Measurements from ENCODE around the gene PSME3IP1. TPM values are rescaled to one million over a fixed set of nuclear protein-coding genes. Genes with fewer than 3 reads are reported as not detected.

The PSME3IP1 gene
- total and polyA plus RNA-seq, 4 donors, result 34.9 to 90.8 (median 72.7) TPM

DNA sequence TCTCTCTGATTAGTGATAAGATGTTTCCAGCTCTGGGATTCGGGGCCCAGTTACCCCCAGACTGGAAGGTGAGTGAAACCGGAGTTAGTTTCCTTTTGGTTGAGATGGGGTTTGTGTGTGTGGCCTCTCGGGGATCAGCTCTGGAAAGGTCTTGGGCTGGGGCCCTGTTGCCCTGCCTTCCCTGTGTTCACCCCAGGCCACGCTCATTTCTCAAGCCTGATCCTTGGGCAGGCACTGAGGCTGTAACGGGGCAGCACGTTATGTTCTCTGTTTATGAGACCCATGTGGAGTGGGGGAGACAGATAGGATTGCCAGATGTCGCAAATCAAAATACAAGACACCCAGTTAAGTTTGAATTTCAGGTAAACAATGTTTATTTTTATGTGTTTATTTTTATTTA is 58.0 kb downstream of the PSME3IP1 start:
- Histone ChIP-seq H3K9me3 (ENCODE audit: control insufficient read depth, low read length) (no peaks in the 10 kb centered on the region), H3K27ac (ENCODE audit: low read depth in 1 of 2, low read length in 2 of 2) (no peak overlapping the region), H3K36me3 (ENCODE audit: control insufficient read depth in 1 of 2, insufficient read depth in 2 of 2, low read length in 1 of 2) (no peaks in the 10 kb centered on the region), H3K4me3 (ENCODE audit: low read length in 2 of 2) (no peak overlapping the region), H3K27me3 (ENCODE audit: control insufficient read depth in 1 of 2, insufficient read depth in 2 of 2, low read length in 1 of 2) (no peaks in the 10 kb centered on the region), H3K4me1 (ENCODE audit: control insufficient read depth in 1 of 2, insufficient read depth in 2 of 2, low read length in 2 of 2) (no peaks in the 10 kb centered on the region)
- ATAC-seq (ENCODE audit: low FRiP score), result no peak
- 97 to 98% methylated on average over 7 of the region's 7 CpGs for WGBS, 2 donors
- no peak for DNase-seq
- intact Hi-C loops (cut with DNase I), result no loop called here

DNA sequence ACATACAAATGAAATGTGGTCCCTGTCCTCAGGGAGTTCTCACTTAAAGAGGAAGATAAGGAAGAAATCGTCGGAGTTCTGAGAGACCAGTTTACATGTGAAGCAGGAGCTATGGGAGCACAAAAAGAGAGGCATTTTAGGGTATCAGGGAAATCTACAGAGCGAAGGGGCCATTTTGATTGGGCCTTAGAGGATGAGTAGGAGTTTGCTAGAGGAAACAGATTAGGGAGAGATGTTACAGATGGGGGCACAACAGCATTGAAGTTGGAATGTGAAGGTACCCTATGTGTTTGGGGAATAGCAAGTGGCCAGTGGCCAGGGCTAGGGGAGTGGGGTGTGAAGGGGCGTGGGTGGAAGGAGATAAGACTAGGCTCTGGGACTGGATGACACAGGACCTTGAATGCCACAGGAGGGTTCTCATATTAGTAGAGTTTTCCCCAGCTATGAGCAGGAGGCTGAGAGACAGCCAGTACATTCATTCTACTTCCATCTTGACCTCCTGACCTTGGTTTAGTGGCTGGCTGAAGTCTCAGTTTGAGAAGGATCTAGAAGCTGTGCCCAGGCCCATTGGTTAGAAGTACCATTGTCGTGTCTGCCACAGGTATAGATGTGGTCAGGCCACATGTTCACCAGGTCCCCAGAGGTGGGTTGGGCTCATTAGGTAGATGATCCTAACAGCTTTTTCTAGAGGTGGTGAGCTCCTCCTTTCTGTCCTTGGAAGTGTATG is 58.6 kb downstream of the PSME3IP1 start:
- Histone ChIP-seq H3K27ac (ENCODE audit: low read depth in 1 of 2, low read length in 2 of 2) (no peak overlapping the region), H3K36me3 (ENCODE audit: control insufficient read depth in 1 of 2, insufficient read depth in 2 of 2, low read length in 1 of 2) (no peaks in the 10 kb centered on the region), H3K4me1 (ENCODE audit: control insufficient read depth in 1 of 2, insufficient read depth in 2 of 2, low read length in 2 of 2) (no peaks in the 10 kb centered on the region), H3K9me3 (ENCODE audit: control insufficient read depth, low read length) (no peaks in the 10 kb centered on the region), H3K27me3 (ENCODE audit: control insufficient read depth in 1 of 2, insufficient read depth in 2 of 2, low read length in 1 of 2) (no peaks in the 10 kb centered on the region), H3K4me3 (ENCODE audit: low read length in 2 of 2) (no peak overlapping the region)
- intact Hi-C loops (cut with DNase I), result no loop called here
- no peak for DNase-seq
- no peak for ATAC-seq (ENCODE audit: low FRiP score)
- 93 to 95% methylated on average over 5 of the region's 5 CpGs for WGBS, 2 donors

GRCh38 chr16:57126411-57126810 is 59.4 kb downstream of the PSME3IP1 start:
- Histone ChIP-seq H3K4me1 (ENCODE audit: control insufficient read depth in 1 of 2, insufficient read depth in 2 of 2, low read length in 2 of 2) (no peaks in the 10 kb centered on the region), H3K27ac (ENCODE audit: low read depth in 1 of 2, low read length in 2 of 2) (no peak overlapping the region), H3K36me3 (ENCODE audit: control insufficient read depth in 1 of 2, insufficient read depth in 2 of 2, low read length in 1 of 2) (peaks cover 0 to 2% of the 10 kb centered on the region in 2 donors), H3K27me3 (ENCODE audit: control insufficient read depth in 1 of 2, insufficient read depth in 2 of 2, low read length in 1 of 2) (no peaks in the 10 kb centered on the region), H3K4me3 (ENCODE audit: low read length in 2 of 2) (no peak overlapping the region), H3K9me3 (ENCODE audit: control insufficient read depth, low read length) (no peaks in the 10 kb centered on the region)
- DNase-seq, result no peak
- ATAC-seq (ENCODE audit: low FRiP score), result no peak
- 94 to 97% methylated on average over 4 of the region's 4 CpGs for WGBS, 2 donors
- intact Hi-C loops (cut with DNase I), result no loop called here

- Histone ChIP-seq H3K9me3 (ENCODE audit: control insufficient read depth, low read length) (no peaks in the 10 kb centered on the region), H3K36me3 (ENCODE audit: control insufficient read depth in 1 of 2, insufficient read depth in 2 of 2, low read length in 1 of 2) (peaks cover 0 to 2% of the 10 kb centered on the region in 2 donors), H3K27ac (ENCODE audit: low read depth in 1 of 2, low read length in 2 of 2) (no peak overlapping the region), H3K27me3 (ENCODE audit: control insufficient read depth in 1 of 2, insufficient read depth in 2 of 2, low read length in 1 of 2) (no peaks in the 10 kb centered on the region), H3K4me3 (ENCODE audit: low read length in 2 of 2) (no peak overlapping the region), H3K4me1 (ENCODE audit: control insufficient read depth in 1 of 2, insufficient read depth in 2 of 2, low read length in 2 of 2) (no peaks in the 10 kb centered on the region)
- no peak for ATAC-seq (ENCODE audit: low FRiP score)
- 97 to 98% methylated on average over 4 of the region's 4 CpGs for WGBS, 2 donors
- intact Hi-C loops (cut with DNase I), result no loop called here
- DNase-seq, result no peak
These were observed 59.9 kb downstream of the PSME3IP1 start for GRCh38 chr16:57125969-57126368.

DNA sequence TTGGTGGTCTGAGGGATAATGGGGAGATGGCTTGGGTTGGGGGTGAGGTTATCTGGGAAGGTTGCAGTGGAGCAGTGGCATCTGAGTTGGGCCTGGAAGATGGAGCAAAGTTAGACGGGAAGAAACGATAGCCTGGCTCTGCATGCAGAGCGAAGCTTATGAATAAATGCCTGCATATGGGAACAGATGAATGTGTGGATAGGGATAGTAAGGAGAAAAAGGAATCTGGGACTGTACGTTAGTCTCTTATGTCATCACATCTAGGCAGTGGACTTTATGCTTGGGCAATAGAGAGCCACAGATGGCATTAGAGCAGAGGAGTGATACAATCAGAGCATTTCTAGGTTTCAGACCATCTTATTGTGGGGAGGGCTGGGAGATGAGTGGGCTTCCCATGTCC is 60.5 kb downstream of the PSME3IP1 start:
- Histone ChIP-seq H3K36me3 (ENCODE audit: control insufficient read depth in 1 of 2, insufficient read depth in 2 of 2, low read length in 1 of 2) (peaks cover 0 to 4% of the 10 kb centered on the region in 2 donors), H3K9me3 (ENCODE audit: control insufficient read depth, low read length) (no peaks in the 10 kb centered on the region), H3K27ac (ENCODE audit: low read depth in 1 of 2, low read length in 2 of 2) (no peak overlapping the region), H3K4me1 (ENCODE audit: control insufficient read depth in 1 of 2, insufficient read depth in 2 of 2, low read length in 2 of 2) (no peaks in the 10 kb centered on the region), H3K4me3 (ENCODE audit: low read length in 2 of 2) (no peak overlapping the region), H3K27me3 (ENCODE audit: control insufficient read depth in 1 of 2, insufficient read depth in 2 of 2, low read length in 1 of 2) (no peaks in the 10 kb centered on the region)
- no peak for ATAC-seq (ENCODE audit: low FRiP score)
- 95 to 97% methylated on average over 4 of the region's 4 CpGs for WGBS, 2 donors
- intact Hi-C loops (cut with DNase I), result no loop called here
- no peak for DNase-seq

DNA sequence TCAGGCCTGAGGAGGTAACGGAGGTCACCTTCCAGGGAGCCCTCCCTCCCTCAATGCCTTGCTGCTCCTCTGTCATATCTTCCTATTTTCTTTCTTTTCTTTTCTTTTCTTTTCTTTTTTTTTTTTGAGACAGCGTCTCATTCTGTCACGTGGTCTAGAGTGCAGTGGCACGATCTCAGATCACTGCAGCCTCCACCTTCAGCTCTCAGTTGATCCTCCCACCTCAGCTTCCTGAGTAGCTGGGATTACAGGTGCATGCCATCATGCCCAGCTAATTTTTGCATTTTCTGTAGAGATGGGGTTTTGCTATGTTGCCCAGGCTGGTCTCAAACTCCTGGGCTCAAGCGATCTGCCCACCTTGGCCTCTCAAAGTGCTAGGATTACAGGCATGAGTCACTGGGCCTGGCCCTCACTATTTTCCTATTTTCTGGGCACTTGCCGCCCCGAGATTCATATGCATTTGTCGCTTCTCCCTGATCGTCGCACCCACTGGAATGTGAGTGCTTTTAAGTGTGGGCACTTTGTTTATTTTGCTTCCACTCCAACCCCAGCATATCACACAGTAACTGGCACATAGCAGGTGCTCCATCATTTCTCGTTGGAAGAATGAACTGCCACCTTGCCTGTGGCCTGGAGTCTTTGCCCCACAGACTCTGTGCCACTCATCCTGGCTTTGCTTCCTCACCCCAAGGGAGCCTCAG is 61.7 kb downstream of the PSME3IP1 start:
- ATAC-seq (ENCODE audit: low FRiP score), result no peak
- WGBS, 2 donors, result 53 to 56% methylated on average over 11 of the region's 11 CpGs

DNA sequence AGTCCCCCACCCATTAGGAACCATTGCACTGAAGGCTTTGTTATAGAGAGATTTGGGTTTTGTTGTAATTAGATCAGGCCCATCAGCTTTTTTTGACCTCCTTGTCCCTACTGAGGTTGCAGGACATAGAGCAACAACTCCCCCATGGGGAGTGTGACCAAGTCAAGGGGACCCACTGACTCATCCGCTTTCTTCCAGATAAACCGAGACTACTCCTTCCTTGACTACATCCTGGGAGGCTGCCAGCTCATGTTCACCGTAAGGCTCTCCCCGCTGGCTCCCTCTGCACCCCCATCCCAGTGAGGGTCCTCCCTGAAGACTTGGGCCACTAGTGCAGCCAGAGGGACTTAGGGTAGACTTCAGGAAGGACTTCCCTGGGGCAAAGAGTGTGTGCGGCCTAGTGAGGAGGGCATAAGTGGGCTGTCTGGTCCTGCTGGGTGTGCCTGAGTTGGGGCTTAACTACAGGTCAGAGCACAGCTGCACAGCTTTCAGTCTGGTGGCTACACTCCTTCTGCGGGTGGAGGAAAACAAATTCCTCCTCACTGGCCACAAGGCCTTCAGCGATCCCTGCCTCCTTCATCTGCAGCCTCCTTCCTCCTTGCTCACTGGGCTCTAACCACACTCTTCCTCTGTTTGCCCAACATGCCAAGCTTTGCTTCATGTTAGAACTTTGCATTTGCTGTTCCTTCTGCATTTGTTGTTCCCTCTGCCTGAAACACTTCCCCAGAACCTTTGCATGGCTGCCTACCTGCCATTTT is 62.4 kb downstream of the PSME3IP1 start:
- WGBS, 2 donors, result 94 to 95% methylated on average over 6 to 7 of the region's 7 CpGs
- Histone ChIP-seq H3K27me3 (ENCODE audit: control insufficient read depth in 1 of 2, insufficient read depth in 2 of 2, low read length in 1 of 2) (no peaks in the 10 kb centered on the region), H3K9me3 (ENCODE audit: control insufficient read depth, low read length) (no peaks in the 10 kb centered on the region), H3K36me3 (ENCODE audit: control insufficient read depth in 1 of 2, insufficient read depth in 2 of 2, low read length in 1 of 2) (peaks cover 0 to 4% of the 10 kb centered on the region in 2 donors), H3K4me3 (ENCODE audit: low read length in 2 of 2) (no peak overlapping the region), H3K4me1 (ENCODE audit: control insufficient read depth in 1 of 2, insufficient read depth in 2 of 2, low read length in 2 of 2) (no peaks in the 10 kb centered on the region), H3K27ac (ENCODE audit: low read depth in 1 of 2, low read length in 2 of 2) (no peak overlapping the region)
- DNase-seq (no peak), ATAC-seq (ENCODE audit: low FRiP score) (no peak)
- intact Hi-C loops (cut with DNase I), result no loop called here

More for the DNA sequence above, 61.7 kb downstream of the PSME3IP1 start:
- H3K27me3 ChIP-seq (ENCODE audit: control insufficient read depth in 1 of 2, insufficient read depth in 2 of 2, low read length in 1 of 2), result no peaks in the 10 kb centered on the region
- no peak overlapping the region for H3K27ac ChIP-seq (ENCODE audit: low read depth in 1 of 2, low read length in 2 of 2)
- H3K36me3 ChIP-seq (ENCODE audit: control insufficient read depth in 1 of 2, insufficient read depth in 2 of 2, low read length in 1 of 2), result peaks cover 0 to 4% of the 10 kb centered on the region in 2 donors
- H3K4me3 ChIP-seq (ENCODE audit: low read length in 2 of 2), result no peak overlapping the region
- DNase-seq, result no peak
- H3K4me1 ChIP-seq (ENCODE audit: control insufficient read depth in 1 of 2, insufficient read depth in 2 of 2, low read length in 2 of 2), result no peaks in the 10 kb centered on the region
- intact Hi-C loops (cut with DNase I), result no loop called here
- no peaks in the 10 kb centered on the region for H3K9me3 ChIP-seq (ENCODE audit: control insufficient read depth, low read length)

- ATAC-seq (ENCODE audit: low FRiP score) (no peak), DNase-seq (no peak)
- Histone ChIP-seq H3K4me1 (ENCODE audit: control insufficient read depth in 1 of 2, insufficient read depth in 2 of 2, low read length in 2 of 2) (no peaks in the 10 kb centered on the region), H3K36me3 (ENCODE audit: control insufficient read depth in 1 of 2, insufficient read depth in 2 of 2, low read length in 1 of 2) (peaks cover 0 to 4% of the 10 kb centered on the region in 2 donors), H3K9me3 (ENCODE audit: control insufficient read depth, low read length) (no peaks in the 10 kb centered on the region), H3K27ac (ENCODE audit: low read depth in 1 of 2, low read length in 2 of 2) (no peak overlapping the region), H3K27me3 (ENCODE audit: control insufficient read depth in 1 of 2, insufficient read depth in 2 of 2, low read length in 1 of 2) (no peaks in the 10 kb centered on the region), H3K4me3 (ENCODE audit: low read length in 2 of 2) (no peak overlapping the region)
- WGBS, 2 donors, result 96 to 100% methylated on average over 2 of the region's 2 CpGs
- intact Hi-C loops (cut with DNase I), result no loop called here
These were observed 67.3 kb downstream of the PSME3IP1 start for GRCh38 chr16:57118461-57119084.

Measured in aorta (tissue), 5 donors.